ENCODE data around the gene EMSY. TPM values are rescaled to one million over a fixed set of nuclear protein-coding genes. Genes with fewer than 3 reads are reported as not detected.

EMSY gene
- total RNA-seq, 3 donors from 2014 or later, result 22.9 to 71.3 (median 43.9) TPM

GRCh38 chr11:76589477-76589876, 144.7 kb downstream of the EMSY start:
- Histone ChIP-seq H3K9me3 (no peaks in the 10 kb centered on the region), H3K4me3 (no peak overlapping the region), H3K36me3 (no peaks in the 10 kb centered on the region), H3K27ac (peak overlapping the region in 1 of 2 donors; percentile 74), H3K4me1 (no peaks in the 10 kb centered on the region), H3K27me3 (no peaks in the 10 kb centered on the region)
- TF ChIP-seq CTCF (IDR thresholded peaks at IDR 0.05) (no peak), POLR2AphosphoS5 (IDR thresholded peaks at IDR 0.05) (no peak), POLR2A (IDR thresholded peaks at IDR 0.05) (no peak)
- intact Hi-C loops (cut with DNase I; ENCODE audit: low total_unique reads), result no loop called here
- DNase-seq (ENCODE audit: low spot score in 2 of 2), result no peak

GRCh38 chr11:76589964-76590950, 145.4 kb downstream of the EMSY start:
- Histone ChIP-seq H3K9me3 (no peaks in the 10 kb centered on the region), H3K4me3 (no peak overlapping the region), H3K36me3 (no peaks in the 10 kb centered on the region), H3K4me1 (no peaks in the 10 kb centered on the region), H3K27me3 (no peaks in the 10 kb centered on the region), H3K27ac (peak overlapping the region in 1 of 2 donors; percentile 74)
- DNase-seq (ENCODE audit: low spot score in 2 of 2), result no peak
- TF ChIP-seq CTCF (IDR thresholded peaks at IDR 0.05) (no peak), POLR2A (IDR thresholded peaks at IDR 0.05) (no peak)
- intact Hi-C loops (cut with DNase I; ENCODE audit: low total_unique reads), result no loop called here

GRCh38 chr11:76591416-76591815, 146.6 kb downstream of the EMSY start:
- intact Hi-C loops (cut with DNase I; ENCODE audit: low total_unique reads), result no loop called here
- no peak for TF ChIP-seq CTCF (IDR thresholded peaks at IDR 0.05)
- TF ChIP-seq POLR2AphosphoS5 (IDR thresholded peaks at IDR 0.05), result no peak
- no peak for TF ChIP-seq POLR2A (IDR thresholded peaks at IDR 0.05)
- H3K9me3 ChIP-seq, result no peaks in the 10 kb centered on the region
- no peaks in the 10 kb centered on the region for H3K27me3 ChIP-seq
- no peaks in the 10 kb centered on the region for H3K36me3 ChIP-seq
- H3K4me1 ChIP-seq, result no peaks in the 10 kb centered on the region
- no peak for DNase-seq (ENCODE audit: low spot score in 2 of 2)
- no peak overlapping the region for H3K4me3 ChIP-seq
- H3K27ac ChIP-seq, result no peak overlapping the region

GRCh38 chr11:76592025-76592914, 147.5 kb downstream of the EMSY start:
- Histone ChIP-seq H3K9me3 (no peaks in the 10 kb centered on the region), H3K4me1 (no peaks in the 10 kb centered on the region), H3K4me3 (no peak overlapping the region), H3K36me3 (no peaks in the 10 kb centered on the region), H3K27me3 (no peaks in the 10 kb centered on the region), H3K27ac (no peak overlapping the region)
- no peak for DNase-seq (ENCODE audit: low spot score in 2 of 2)
- intact Hi-C loops (cut with DNase I; ENCODE audit: low total_unique reads), result no loop called here
- no peak for TF ChIP-seq CTCF (IDR thresholded peaks at IDR 0.05)
- TF ChIP-seq POLR2AphosphoS5 (IDR thresholded peaks at IDR 0.05), result no peak
- TF ChIP-seq POLR2A (IDR thresholded peaks at IDR 0.05), result no peak
